KOPT-K1 (cell line): ENCODE results near the gene TBX6.
"Not testable (repeated sequence)": the region's sequence is repeated elsewhere in the genome, so short reads cannot be mapped to it uniquely, and the experiment has no call there.

Experiments
- H3K27ac ChIP-seq: fragments of 200-600 bp; sonication (generic); 2 replicates; pipeline ENCODE4 v1.5.1; 2016; ENCODE audit warnings: antibody characterized with exemption, mild to moderate bottlenecking, low read depth, low read length; ENCODE audit not compliant: poor library complexity, severe bottlenecking
- H3K36me3 ChIP-seq: fragments of 200-600 bp; sonication (generic); 2 replicates; pipeline ENCODE4 v1.5.1; 2017; ENCODE audit warnings: antibody characterized with exemption, mild to moderate bottlenecking, low read length, moderate library complexity; ENCODE audit not compliant: insufficient read depth
- H3K9me3 ChIP-seq: fragments of 200-600 bp; sonication (generic); 2 replicates; pipeline ENCODE4 v1.5.1; 2017; ENCODE audit warnings: antibody characterized with exemption, low read length, mild to moderate bottlenecking; ENCODE audit not compliant: insufficient read depth, poor library complexity, severe bottlenecking

TBX6 gene

DNA sequence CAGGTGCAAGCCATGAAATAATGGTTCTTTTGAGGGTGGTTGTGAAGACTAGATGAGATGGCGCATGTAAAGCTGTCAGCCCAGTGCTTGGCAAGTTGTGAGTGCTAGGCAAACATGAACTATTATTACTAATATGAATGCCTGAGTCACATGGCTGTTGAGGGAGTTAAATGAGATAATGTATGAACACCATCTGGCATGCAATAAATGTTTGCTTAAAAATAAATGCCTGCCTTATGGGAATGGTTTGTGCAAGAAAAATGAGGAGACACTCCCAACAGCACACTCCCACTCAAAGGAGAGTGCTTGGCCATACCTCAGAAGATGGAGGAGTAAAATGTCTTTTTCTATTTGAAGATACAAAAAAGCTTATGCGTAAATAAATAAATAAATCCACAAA lies 27.7 kb upstream of the TBX6 start:
- H3K36me3 ChIP-seq = peaks cover 45% of the 10 kb centered on the region
- no peak overlapping the region for H3K27ac ChIP-seq
- no peaks in the 10 kb centered on the region for H3K9me3 ChIP-seq

DNA sequence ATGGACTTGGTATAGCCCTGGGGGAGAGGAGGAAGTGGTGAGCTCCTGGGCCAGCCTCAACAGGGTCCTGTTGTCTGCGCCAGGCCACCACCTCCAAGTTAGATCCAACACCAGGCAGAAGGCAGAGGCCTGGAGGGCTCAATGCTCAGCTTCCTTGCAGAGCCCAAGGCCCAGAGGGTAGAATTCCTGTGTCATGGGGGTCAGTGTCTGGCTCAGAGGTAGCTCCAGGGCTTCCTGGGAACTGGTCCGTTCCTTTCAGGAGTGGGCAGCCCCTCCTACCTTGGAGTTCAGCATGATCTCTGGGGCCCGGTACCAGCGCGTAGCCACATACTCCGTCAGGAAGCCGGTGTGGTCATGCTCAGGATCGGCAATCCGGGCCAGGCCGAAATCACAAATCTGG lies 26.0 kb upstream of the TBX6 start:
- Histone ChIP-seq H3K9me3 (no peaks in the 10 kb centered on the region), H3K36me3 (peaks cover 54% of the 10 kb centered on the region), H3K27ac (no peak overlapping the region)

- H3K9me3 ChIP-seq = no peaks in the 10 kb centered on the region
- H3K27ac ChIP-seq = no peak overlapping the region
- H3K36me3 ChIP-seq = peaks cover 64% of the 10 kb centered on the region
Measured at GRCh38 chr16:30116291-30117207, 24.8 kb upstream of the TBX6 start.

DNA sequence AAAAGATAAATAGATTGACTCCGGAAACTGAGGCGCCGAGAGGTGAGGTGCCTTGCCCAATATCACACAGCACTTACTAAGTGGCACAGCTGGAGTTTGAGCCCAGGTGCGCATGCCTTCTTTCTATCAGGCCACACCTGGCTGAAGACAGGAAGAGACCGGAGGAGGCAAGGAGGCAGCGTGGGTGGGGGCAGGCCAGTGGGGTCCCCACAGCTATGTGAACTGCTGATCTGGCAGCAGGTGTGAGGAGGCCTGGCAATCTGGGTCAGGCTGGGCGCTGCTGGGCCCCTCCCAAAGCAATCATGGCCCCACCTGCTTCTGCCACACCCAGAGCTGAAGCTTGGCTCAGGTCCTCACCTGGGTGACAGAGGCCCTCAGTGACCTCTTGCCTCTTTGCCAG lies 23.5 kb upstream of the TBX6 start:
- no peak overlapping the region for H3K27ac ChIP-seq
- peaks cover 73% of the 10 kb centered on the region for H3K36me3 ChIP-seq
- no peaks in the 10 kb centered on the region for H3K9me3 ChIP-seq

DNA sequence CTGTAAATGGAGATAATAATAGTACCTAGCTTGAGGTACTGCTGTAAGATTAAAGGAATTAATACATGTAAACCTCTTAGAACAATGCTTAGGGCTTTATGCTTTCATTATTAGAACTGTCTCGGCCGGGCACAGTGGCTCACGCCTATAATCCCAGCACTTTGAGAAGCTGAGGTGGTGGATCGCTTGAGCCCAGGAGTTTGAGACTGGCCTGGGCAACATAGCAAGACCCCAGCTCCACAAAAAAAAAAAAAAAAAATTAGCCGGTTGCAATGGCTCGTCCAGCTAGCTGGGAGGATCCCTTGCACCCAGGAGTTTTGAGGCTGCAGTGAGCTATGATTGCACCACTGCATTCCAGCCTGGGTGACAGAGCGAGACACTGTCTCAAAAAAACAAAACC lies 23.1 kb upstream of the TBX6 start:
- H3K27ac ChIP-seq = not testable (repeated sequence)
- H3K36me3 ChIP-seq = peaks cover 74% of the 10 kb centered on the region

GRCh38 chr16:30114411-30114810 lies 22.7 kb upstream of the TBX6 start:
- H3K9me3 ChIP-seq = no peaks in the 10 kb centered on the region
- H3K27ac ChIP-seq = no peak overlapping the region
- peaks cover 74% of the 10 kb centered on the region for H3K36me3 ChIP-seq

More for the DNA sequence above, 23.1 kb upstream of the TBX6 start:
- H3K9me3 ChIP-seq = not testable (repeated sequence)

DNA sequence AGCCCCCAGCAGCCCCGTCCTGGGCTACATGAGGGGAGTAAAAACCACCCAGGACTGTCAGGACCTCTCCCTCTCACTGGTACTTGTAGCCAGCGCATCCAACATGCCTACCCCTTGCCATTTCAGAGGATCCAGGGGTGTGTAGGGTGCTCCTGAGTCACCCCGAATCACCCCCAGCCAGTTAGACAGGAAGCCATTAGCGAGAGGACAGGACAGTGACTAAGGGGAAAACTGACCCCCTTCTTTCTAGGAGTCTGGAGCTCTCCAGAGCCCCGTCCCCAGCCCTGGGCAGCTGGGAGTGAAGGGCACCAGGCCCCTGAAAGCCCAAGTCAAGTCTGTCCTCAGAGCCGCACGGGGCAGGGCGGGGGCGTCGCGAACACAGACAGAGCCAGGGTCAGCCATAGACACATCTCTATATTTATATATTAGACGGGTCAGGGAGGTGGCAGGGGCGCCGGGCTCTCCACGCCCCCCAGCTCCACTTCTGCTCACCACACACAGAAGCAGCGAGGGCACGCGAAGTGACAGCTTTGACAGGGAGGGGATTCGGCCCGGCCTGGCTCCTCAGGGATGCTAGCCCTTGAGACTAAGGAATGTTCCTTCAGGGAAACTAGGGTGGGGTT lies 22.1 kb upstream of the TBX6 start:
- Histone ChIP-seq H3K36me3 (peaks cover 70% of the 10 kb centered on the region), H3K27ac (no peak overlapping the region), H3K9me3 (no peaks in the 10 kb centered on the region)

DNA sequence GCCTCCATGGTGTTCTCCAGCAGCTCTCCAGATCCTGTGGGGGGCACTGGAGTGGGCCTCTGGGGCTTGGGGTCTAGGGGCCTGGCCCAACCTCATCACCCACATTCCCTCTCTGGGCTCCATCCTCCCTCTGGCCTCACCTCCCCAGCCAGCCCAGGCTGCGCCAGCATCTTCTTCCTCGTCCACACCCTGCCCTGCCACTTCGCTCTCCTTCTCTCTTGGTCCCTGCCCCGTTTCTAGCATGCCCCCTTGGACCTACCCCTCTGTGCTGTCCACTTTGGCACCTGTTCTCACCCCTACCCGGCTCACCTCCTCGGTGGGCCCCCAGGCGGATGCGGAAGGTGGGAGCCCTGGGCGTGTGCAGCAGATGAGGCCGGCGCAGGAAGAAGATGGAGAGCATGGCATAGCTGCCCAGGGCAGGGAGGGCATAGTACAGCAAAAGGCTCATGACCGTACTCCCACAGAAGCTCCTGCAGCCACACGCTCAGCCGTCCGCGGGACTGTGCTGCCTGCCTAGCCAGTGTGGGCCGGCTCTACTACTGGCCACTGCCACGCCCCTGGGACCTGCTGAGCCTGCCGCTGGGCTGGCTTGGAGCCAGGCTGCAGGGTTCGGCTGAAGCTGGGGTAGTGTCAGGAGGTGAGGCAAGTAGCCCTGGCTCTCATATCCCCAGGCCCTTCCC lies 21.4 kb upstream of the TBX6 start, which contains the start of gene GDPD3:
GDPD3 (minus strand) TSS at position 507 of the 680 bp plus-strand sequence; CDS start at position 448, 59 bp downstream.
- H3K27ac ChIP-seq = no peak within 1 kb of the TSS
- peaks cover 72% of the 10 kb centered on the region for H3K36me3 ChIP-seq
- no peaks in the 10 kb centered on the region for H3K9me3 ChIP-seq

GRCh38 chr16:30112197-30113030 lies 20.7 kb upstream of the TBX6 start:
- peaks cover 72% of the 10 kb centered on the region for H3K36me3 ChIP-seq
- no peak overlapping the region for H3K27ac ChIP-seq
- H3K9me3 ChIP-seq = no peaks in the 10 kb centered on the region

- H3K27ac ChIP-seq = no peak overlapping the region
Measured at GRCh38 chr16:30110661-30111060, 18.9 kb upstream of the TBX6 start.

DNA sequence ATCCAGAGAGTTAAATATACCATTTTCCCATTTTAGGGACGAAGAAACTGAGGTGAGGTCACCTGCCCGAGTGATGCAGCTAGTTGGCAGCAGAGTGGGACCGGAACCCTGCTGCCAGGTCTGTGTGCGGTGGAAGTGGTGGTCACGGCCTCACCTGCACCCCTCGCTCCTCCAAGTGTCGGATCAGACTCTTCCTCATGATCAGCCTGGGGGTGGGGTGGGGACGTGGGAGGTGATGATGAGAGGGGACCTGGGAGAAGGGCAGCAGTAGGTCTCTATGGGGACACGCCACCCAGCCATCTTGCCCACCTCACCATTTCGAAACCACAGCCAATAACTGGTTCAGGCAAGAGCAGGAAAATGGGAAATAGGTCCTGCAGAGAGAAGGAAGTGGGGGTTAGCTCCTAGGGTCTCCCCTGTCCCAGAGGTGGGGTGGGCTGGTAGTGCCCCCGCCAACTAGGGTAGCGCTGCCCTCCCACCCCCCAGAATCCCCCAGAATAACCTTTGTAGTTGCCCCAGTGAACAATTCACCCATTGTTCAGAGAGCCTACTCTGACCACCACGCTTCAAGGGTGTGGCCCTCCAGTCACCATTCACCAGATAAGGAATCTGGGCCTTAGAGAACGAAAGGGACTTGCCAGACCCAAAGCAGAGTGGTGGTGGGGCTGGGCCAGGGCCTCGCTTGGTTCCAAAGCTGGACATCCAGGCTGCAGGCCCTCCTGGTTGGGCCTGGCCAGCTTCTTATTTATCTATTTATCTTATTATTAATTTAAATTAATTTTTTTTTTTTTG lies 16.5 kb upstream of the TBX6 start:
- Histone ChIP-seq H3K9me3 (no peaks in the 10 kb centered on the region), H3K27ac (no peak overlapping the region), H3K36me3 (peaks cover 67% of the 10 kb centered on the region)

More at GRCh38 chr16:30110661-30111060, 18.9 kb upstream of the TBX6 start:
- no peaks in the 10 kb centered on the region for H3K9me3 ChIP-seq
- peaks cover 65% of the 10 kb centered on the region for H3K36me3 ChIP-seq

DNA sequence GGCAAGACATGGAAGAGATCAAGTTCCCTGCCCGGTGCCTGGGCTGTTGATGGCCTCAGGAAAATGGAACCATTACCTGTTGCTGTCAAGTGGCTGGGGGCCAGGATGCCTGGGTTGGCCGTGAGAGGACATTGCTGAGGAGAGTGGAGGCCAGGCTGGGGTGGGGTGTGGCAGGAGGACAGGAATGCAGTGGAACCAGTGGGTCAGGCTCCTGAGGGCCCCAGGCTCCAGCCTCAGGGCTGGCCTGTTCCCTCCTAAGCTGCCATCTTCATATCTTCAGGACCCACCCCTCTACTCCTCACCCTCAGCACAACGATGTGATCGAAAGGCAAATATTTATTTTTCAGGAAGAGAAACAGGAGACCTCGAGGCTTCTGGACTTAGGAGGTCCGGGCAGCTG lies 12.8 kb upstream of the TBX6 start:
- Histone ChIP-seq H3K9me3 (peaks cover under 1% of the 10 kb centered on the region), H3K27ac (no peak overlapping the region)

DNA sequence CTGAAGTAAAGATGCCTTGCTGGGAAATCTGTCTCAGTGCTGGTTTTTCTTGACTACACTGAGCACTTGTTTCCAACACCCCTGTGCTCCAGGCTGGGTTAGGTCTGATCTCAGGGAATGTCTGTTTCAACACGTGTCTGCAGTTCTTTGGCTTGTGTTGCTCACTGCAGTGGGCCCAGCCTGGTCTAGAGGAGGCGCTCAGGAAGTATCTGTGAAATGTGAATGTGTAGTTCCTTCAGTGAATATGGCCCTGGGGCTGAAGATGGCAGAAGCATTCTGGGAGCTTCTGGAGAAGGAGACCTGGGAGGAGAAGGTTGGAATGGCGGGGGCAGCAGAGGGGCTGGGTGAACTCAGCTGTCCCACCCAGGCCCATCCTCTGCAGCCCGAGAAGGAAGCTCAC lies 12.4 kb upstream of the TBX6 start:
- peaks cover 37% of the 10 kb centered on the region for H3K36me3 ChIP-seq
- peaks cover 3% of the 10 kb centered on the region for H3K9me3 ChIP-seq
- no peak overlapping the region for H3K27ac ChIP-seq

More for the DNA sequence above, 12.8 kb upstream of the TBX6 start:
- peaks cover 38% of the 10 kb centered on the region for H3K36me3 ChIP-seq
